ENCODE data around the gene HASPIN. TPM values are rescaled to one million over a fixed set of nuclear protein-coding genes. Genes with fewer than 3 reads are reported as not detected.

Gene HASPIN
- total RNA-seq, 1 donor from 2014 or later, result 14.8 TPM

- no peak for DNase-seq (ENCODE audit: low spot score)
- Histone ChIP-seq H3F3A (ENCODE audit: low read depth) (peaks cover 5% of the 10 kb centered on the region), H3K4me3 (no peak overlapping the region), H3K27me3 (no peaks in the 10 kb centered on the region), H3K4me1 (no peaks in the 10 kb centered on the region), H3K79me2 (ENCODE audit: low read depth) (no peaks in the 10 kb centered on the region), H3K9ac (no peak overlapping the region), H4K20me1 (ENCODE audit: low read depth) (no peaks in the 10 kb centered on the region), H2AFZ (replicated peaks) (no peak overlapping the region), H3K9me3 (ENCODE audit: low read depth) (no peaks in the 10 kb centered on the region), H3K27ac (no peak overlapping the region), H3K4me2 (no peak overlapping the region), H3K36me3 (no peaks in the 10 kb centered on the region)
- Mint-ChIP-seq H3K27ac (peak overlapping the region; percentile 16), H3K4me3 (no peak overlapping the region), H3K36me3 (no peaks in the 10 kb centered on the region), H3K27me3 (ENCODE audit: insufficient read depth, low read depth) (peaks cover 4% of the 10 kb centered on the region), H3K9me3 (no peaks in the 10 kb centered on the region), H3K4me1 (no peaks in the 10 kb centered on the region)
- TF ChIP-seq EZH2 (IDR thresholded peaks at IDR 0.05) (no peak), CTCF (IDR thresholded peaks at IDR 0.05) (no peak), EZH2phosphoT487 (IDR thresholded peaks at IDR 0.05) (no peak)
Measured at GRCh38 chr17:3747805-3748204, 24.1 kb downstream of the HASPIN start.

- Histone ChIP-seq H3K27ac (no peak overlapping the region), H3K4me1 (no peaks in the 10 kb centered on the region), H4K20me1 (ENCODE audit: low read depth) (no peaks in the 10 kb centered on the region), H3K79me2 (ENCODE audit: low read depth) (no peaks in the 10 kb centered on the region), H3K4me2 (no peak overlapping the region), H3K27me3 (no peaks in the 10 kb centered on the region), H3K36me3 (no peaks in the 10 kb centered on the region), H3K9ac (no peak overlapping the region), H3K4me3 (no peak overlapping the region), H3F3A (ENCODE audit: low read depth) (peaks cover 5% of the 10 kb centered on the region), H2AFZ (replicated peaks) (peak overlapping the region; percentile 42), H3K9me3 (ENCODE audit: low read depth) (no peaks in the 10 kb centered on the region)
- Mint-ChIP-seq H3K4me1 (no peaks in the 10 kb centered on the region), H3K9me3 (no peaks in the 10 kb centered on the region), H3K36me3 (no peaks in the 10 kb centered on the region), H3K4me3 (no peak overlapping the region), H3K27me3 (ENCODE audit: insufficient read depth, low read depth) (peaks cover 4% of the 10 kb centered on the region), H3K27ac (no peak overlapping the region)
- DNase-seq (ENCODE audit: low spot score), result no peak
- TF ChIP-seq CTCF (IDR thresholded peaks at IDR 0.05) (no peak), EZH2 (IDR thresholded peaks at IDR 0.05) (no peak)
Measured at GRCh38 chr17:3748576-3748975, 24.9 kb downstream of the HASPIN start.

GRCh38 chr17:3750296-3750695 lies 26.6 kb downstream of the HASPIN start:
- no peaks in the 10 kb centered on the region for H3K9me3 Mint-ChIP-seq
- H3K4me1 ChIP-seq, result no peaks in the 10 kb centered on the region
- no peaks in the 10 kb centered on the region for H3K79me2 ChIP-seq (ENCODE audit: low read depth)
- H3F3A ChIP-seq (ENCODE audit: low read depth), result peaks cover 19% of the 10 kb centered on the region
- DNase-seq (ENCODE audit: low spot score), result no peak
- H3K36me3 Mint-ChIP-seq, result no peaks in the 10 kb centered on the region
- H2AFZ ChIP-seq (replicated peaks), result no peak overlapping the region
- H3K4me2 ChIP-seq, result no peak overlapping the region
- H3K27me3 ChIP-seq, result no peaks in the 10 kb centered on the region
- H3K27ac ChIP-seq, result no peak overlapping the region
- H4K20me1 ChIP-seq (ENCODE audit: low read depth), result no peaks in the 10 kb centered on the region
- H3K4me3 Mint-ChIP-seq, result no peak overlapping the region
- TF ChIP-seq EZH2phosphoT487 (IDR thresholded peaks at IDR 0.05) (no peak), EZH2 (IDR thresholded peaks at IDR 0.05) (no peak), CTCF (IDR thresholded peaks at IDR 0.05) (no peak)
- no peaks in the 10 kb centered on the region for H3K4me1 Mint-ChIP-seq
- H3K9ac ChIP-seq, result no peak overlapping the region
- no peak overlapping the region for H3K4me3 ChIP-seq
- H3K36me3 ChIP-seq, result no peaks in the 10 kb centered on the region
- peaks cover 4% of the 10 kb centered on the region for H3K27me3 Mint-ChIP-seq (ENCODE audit: insufficient read depth, low read depth)
- H3K27ac Mint-ChIP-seq, result no peak overlapping the region
- no peaks in the 10 kb centered on the region for H3K9me3 ChIP-seq (ENCODE audit: low read depth)

Measured in neural progenitor cell (in vitro differentiated cells).